ENCODE results near the gene AMOT. TPM values are rescaled to one million over a fixed set of nuclear protein-coding genes. Genes with fewer than 3 reads are reported as not detected.

AMOT gene
- total RNA-seq, 1 experiment from 2014 or later, result 0.09 TPM

DNA sequence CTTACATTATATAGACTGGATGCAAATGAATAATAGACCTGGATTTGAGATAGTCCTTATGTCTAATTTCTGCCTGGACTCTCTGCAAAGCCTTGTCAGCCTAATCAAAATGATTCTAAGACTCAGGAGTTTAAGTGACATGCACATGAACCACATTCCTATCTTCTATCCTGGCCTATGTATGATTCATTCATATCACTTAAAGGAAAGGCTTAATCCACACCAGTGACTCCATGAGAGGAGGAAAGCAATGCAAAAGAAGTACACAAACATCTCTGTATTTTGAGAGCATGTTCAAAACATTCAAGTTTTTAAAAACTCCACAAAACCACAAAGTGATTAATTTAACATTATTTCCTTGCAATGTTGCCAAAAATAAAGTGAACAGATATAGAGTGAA, 14.6 kb downstream of the AMOT start:
- Mint-ChIP-seq H3K27ac (ENCODE audit: low read depth, unreplicated experiment) (no peak overlapping the region), H3K4me3 (ENCODE audit: unreplicated experiment) (no peak overlapping the region), H3K4me1 (ENCODE audit: insufficient read depth, unreplicated experiment) (no peaks in the 10 kb centered on the region), H3K36me3 (ENCODE audit: insufficient read depth, unreplicated experiment) (peaks cover 5% of the 10 kb centered on the region), H3K27me3 (ENCODE audit: insufficient read depth, unreplicated experiment) (peaks cover 69% of the 10 kb centered on the region), H3K9me3 (ENCODE audit: unreplicated experiment) (no peaks in the 10 kb centered on the region)
- DNase-seq (ENCODE audit: unreplicated experiment), result no peak
- ChIA-PET POLR2A (no interaction called here), CTCF (interaction anchor here (0.6 kb wide), 1 partner anchor 92 kb away, joined by 5 read pairs; no protein-coding TSS in a partner anchor)
- intact Hi-C loops (cut with micrococcal nuclease), result no loop called here
- BruUV-seq (replicated peaks), result no TSS peak
- TF ChIP-seq, protein P1, sequence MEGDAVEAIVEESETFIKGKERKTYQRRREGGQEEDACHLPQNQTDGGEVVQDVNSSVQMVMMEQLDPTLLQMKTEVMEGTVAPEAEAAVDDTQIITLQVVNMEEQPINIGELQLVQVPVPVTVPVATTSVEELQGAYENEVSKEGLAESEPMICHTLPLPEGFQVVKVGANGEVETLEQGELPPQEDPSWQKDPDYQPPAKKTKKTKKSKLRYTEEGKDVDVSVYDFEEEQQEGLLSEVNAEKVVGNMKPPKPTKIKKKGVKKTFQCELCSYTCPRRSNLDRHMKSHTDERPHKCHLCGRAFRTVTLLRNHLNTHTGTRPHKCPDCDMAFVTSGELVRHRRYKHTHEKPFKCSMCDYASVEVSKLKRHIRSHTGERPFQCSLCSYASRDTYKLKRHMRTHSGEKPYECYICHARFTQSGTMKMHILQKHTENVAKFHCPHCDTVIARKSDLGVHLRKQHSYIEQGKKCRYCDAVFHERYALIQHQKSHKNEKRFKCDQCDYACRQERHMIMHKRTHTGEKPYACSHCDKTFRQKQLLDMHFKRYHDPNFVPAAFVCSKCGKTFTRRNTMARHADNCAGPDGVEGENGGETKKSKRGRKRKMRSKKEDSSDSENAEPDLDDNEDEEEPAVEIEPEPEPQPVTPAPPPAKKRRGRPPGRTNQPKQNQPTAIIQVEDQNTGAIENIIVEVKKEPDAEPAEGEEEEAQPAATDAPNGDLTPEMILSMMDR (IDR thresholded peaks at IDR 0.05; ENCODE audit: unreplicated experiment), result no peak

GRCh38 chrX:112822892-112823291, 17.7 kb downstream of the AMOT start:
- H3K36me3 Mint-ChIP-seq (ENCODE audit: insufficient read depth, unreplicated experiment), result peaks cover 5% of the 10 kb centered on the region
- POLR2A ChIA-PET, result no interaction called here

DNA sequence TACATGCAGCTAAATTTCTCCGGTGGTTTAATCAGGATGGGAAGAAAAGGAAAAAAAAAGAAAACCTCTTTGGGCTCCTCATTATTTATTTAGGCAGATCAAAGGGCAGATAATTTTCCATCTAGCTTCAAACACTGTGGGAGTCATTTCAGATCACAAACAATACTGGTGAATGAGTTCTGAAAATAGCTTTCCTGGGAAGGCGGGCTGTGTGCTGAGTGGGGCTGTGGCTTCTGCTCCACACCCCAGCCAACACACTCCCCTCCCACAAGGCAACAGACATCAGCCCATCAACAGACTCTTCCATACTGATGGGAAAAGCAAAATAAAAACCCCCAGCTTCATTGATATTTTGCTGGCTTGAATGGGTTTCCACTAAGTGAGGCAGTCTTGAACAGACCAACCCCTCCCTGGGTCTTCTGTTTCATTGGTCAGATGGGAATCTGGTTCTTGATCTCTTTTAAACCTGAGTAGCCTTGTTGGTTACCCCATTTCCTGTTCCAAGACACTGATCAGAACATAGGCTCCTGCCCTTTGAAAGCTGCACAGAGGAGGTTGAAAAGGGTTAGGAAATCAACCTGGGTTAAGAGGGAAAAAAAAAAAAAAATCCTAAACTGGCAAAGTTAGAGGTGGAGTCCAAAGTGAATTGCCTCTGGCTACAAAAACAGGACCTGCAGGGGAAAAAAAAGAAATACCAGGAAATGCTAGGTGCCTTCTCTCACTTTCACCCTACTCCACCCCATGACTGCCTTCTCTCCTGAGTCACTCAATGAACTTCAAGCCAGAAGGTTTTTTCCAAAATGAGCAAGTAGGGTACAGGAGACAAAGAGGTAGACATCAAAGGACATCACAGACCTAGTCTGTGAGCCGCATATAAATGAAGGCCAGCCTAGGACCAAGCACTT, 20.0 kb downstream of the AMOT start:
- TF ChIP-seq, protein P1 (IDR thresholded peaks at IDR 0.05; ENCODE audit: unreplicated experiment), result no peak
- H3K27ac Mint-ChIP-seq (ENCODE audit: low read depth, unreplicated experiment), result no peak overlapping the region
- ChIA-PET CTCF (no interaction called here), POLR2A (no interaction called here)
- peaks cover 11% of the 10 kb centered on the region for H3K4me1 Mint-ChIP-seq (ENCODE audit: insufficient read depth, unreplicated experiment)
- no peak for DNase-seq (ENCODE audit: unreplicated experiment)
- H3K4me3 Mint-ChIP-seq (ENCODE audit: unreplicated experiment), result no peak overlapping the region
- no peaks in the 10 kb centered on the region for H3K9me3 Mint-ChIP-seq (ENCODE audit: unreplicated experiment)
- H3K27me3 Mint-ChIP-seq (ENCODE audit: insufficient read depth, unreplicated experiment), result peaks cover 63% of the 10 kb centered on the region
- intact Hi-C loops (cut with micrococcal nuclease), result no loop called here
- peaks cover 5% of the 10 kb centered on the region for H3K36me3 Mint-ChIP-seq (ENCODE audit: insufficient read depth, unreplicated experiment)
- no TSS peak for BruUV-seq (replicated peaks)

More at GRCh38 chrX:112822892-112823291, 17.7 kb downstream of the AMOT start:
- Mint-ChIP-seq H3K4me1 (ENCODE audit: insufficient read depth, unreplicated experiment) (peaks cover 11% of the 10 kb centered on the region), H3K27me3 (ENCODE audit: insufficient read depth, unreplicated experiment) (peaks cover 63% of the 10 kb centered on the region), H3K27ac (ENCODE audit: low read depth, unreplicated experiment) (no peak overlapping the region), H3K4me3 (ENCODE audit: unreplicated experiment) (no peak overlapping the region), H3K9me3 (ENCODE audit: unreplicated experiment) (no peaks in the 10 kb centered on the region)
- no TSS peak for BruUV-seq (replicated peaks)
- TF ChIP-seq, protein P1 (IDR thresholded peaks at IDR 0.05; ENCODE audit: unreplicated experiment), result no peak
- DNase-seq (ENCODE audit: unreplicated experiment), result no peak
- intact Hi-C loops (cut with micrococcal nuclease), result no loop called here
- CTCF ChIA-PET, result interaction anchor here (0.8 kb wide), 1 partner anchor 18 kb away, joined by 4 read pairs; the partner anchor contains the start of gene AMOT

DNA sequence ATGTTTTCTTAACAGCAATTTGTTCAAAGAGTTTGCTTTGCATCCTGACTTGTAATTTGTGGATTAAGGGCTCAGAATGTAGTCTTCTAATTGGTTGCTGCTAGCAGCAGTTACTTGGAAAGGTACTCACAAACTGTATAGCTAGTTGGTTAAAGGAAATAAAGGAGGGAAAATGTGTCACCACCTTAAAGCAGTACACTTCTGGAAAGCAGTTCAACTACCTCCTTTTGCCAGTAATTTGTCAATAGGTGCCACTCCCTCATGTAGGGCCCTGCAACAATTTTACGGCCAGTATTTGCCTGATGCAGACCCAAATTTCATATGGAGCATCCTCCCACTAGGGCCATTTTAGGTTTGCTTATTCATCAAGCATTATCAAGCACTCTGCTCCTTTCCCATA, 20.8 kb downstream of the AMOT start:
- TF ChIP-seq, protein P1 (IDR thresholded peaks at IDR 0.05; ENCODE audit: unreplicated experiment), result no peak
- H3K4me1 Mint-ChIP-seq (ENCODE audit: insufficient read depth, unreplicated experiment), result peaks cover 11% of the 10 kb centered on the region
- no peak overlapping the region for H3K4me3 Mint-ChIP-seq (ENCODE audit: unreplicated experiment)
- peaks cover 70% of the 10 kb centered on the region for H3K27me3 Mint-ChIP-seq (ENCODE audit: insufficient read depth, unreplicated experiment)
- intact Hi-C loops (cut with micrococcal nuclease), result no loop called here
- ChIA-PET CTCF (no interaction called here), POLR2A (no interaction called here)
- peaks cover 5% of the 10 kb centered on the region for H3K36me3 Mint-ChIP-seq (ENCODE audit: insufficient read depth, unreplicated experiment)
- H3K9me3 Mint-ChIP-seq (ENCODE audit: unreplicated experiment), result no peaks in the 10 kb centered on the region
- no peak overlapping the region for H3K27ac Mint-ChIP-seq (ENCODE audit: low read depth, unreplicated experiment)
- no TSS peak for BruUV-seq (replicated peaks)
- no peak for DNase-seq (ENCODE audit: unreplicated experiment)
